Transverse colon (tissue), 3 donors: ENCODE measurements around the gene LCNL1.

Experiments
- EP300 ChIP-seq: sonication (generic); formaldehyde crosslinking; IDR thresholded peaks from one replicate; pipeline ENCODE4 v1.6.1; 2017; ENCODE audit warnings: antibody characterized with exemption, low read depth
- TF ChIP-seq, protein P1 (sequence below), 5 experiments: fragments of 200-600 bp in 3 of 5; fragments of 450-650 bp in 2 of 5; sonication (generic) in 3 of 5; IDR thresholded peaks; 1 replicate in 2 of 5; 2 replicates in 3 of 5; pipeline ENCODE4 v1.5.1; 2016 to 2017; ENCODE audit warnings: antibody characterized with exemption in 5 of 5, inconsistent platforms in 3 of 5, mild to moderate bottlenecking in 2 of 5, moderate library complexity in 1 of 5

DNA sequence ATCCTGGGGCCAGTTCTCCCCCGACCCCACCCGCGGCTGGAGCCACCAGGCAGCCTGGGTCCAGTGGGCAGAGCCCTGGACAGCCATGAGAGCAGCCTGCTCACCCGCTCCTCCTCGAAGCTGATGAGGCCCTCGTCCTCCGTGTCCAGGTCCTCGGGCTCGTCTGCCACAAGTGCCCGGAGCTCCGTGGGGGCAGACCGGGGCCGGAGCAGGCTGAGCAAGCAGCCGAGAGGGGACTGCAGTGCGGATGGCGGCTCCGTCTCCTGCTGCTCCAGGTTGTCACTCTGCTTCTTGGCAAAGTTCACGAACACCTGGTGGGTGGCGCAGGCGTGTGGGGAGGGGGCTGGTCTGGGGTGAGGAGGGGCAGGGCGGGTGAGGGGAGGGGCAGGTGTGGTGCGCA, 25.5 kb downstream of the LCNL1 start:
- TF ChIP-seq, protein P1, sequence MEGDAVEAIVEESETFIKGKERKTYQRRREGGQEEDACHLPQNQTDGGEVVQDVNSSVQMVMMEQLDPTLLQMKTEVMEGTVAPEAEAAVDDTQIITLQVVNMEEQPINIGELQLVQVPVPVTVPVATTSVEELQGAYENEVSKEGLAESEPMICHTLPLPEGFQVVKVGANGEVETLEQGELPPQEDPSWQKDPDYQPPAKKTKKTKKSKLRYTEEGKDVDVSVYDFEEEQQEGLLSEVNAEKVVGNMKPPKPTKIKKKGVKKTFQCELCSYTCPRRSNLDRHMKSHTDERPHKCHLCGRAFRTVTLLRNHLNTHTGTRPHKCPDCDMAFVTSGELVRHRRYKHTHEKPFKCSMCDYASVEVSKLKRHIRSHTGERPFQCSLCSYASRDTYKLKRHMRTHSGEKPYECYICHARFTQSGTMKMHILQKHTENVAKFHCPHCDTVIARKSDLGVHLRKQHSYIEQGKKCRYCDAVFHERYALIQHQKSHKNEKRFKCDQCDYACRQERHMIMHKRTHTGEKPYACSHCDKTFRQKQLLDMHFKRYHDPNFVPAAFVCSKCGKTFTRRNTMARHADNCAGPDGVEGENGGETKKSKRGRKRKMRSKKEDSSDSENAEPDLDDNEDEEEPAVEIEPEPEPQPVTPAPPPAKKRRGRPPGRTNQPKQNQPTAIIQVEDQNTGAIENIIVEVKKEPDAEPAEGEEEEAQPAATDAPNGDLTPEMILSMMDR (IDR thresholded peaks at IDR 0.05) = no peak
- no peak for TF ChIP-seq EP300
